Neural progenitor cell (in vitro differentiated cells): ENCODE results near the gene SMTNL2. TPM values are rescaled to one million over a fixed set of nuclear protein-coding genes. Genes with fewer than 3 reads are reported as not detected.

Experiments
- DNase-seq: peaks from one replicate; pipeline ENCODE4 v3.0.0-alpha.2; 2016; ENCODE audit warnings: low spot score
- H2AFZ ChIP-seq: fragments of 200-600 bp; sonication (generic); replicated peaks from 2 replicates; pipeline ENCODE4 v1.6.1; 2016; ENCODE audit warnings: antibody characterized with exemption
- H3F3A ChIP-seq: fragments of 200-600 bp; sonication (generic); 2 replicates; pipeline ENCODE4 v1.6.1; 2016; ENCODE audit warnings: antibody characterized with exemption, low read depth
- H3K27ac ChIP-seq: fragments of 200-600 bp; sonication (generic); 2 replicates; pipeline ENCODE4 v1.5.1; 2016; ENCODE audit warnings: mild to moderate bottlenecking
- H3K27me3 ChIP-seq: fragments of 200-600 bp; sonication (generic); 2 replicates; pipeline ENCODE4 v1.6.1; 2016; ENCODE audit warnings: mild to moderate bottlenecking, moderate library complexity
- H3K36me3 ChIP-seq: fragments of 200-600 bp; sonication (generic); 2 replicates; pipeline ENCODE4 v1.5.1; 2016
- H3K4me1 ChIP-seq: fragments of 200-600 bp; sonication (generic); 2 replicates; pipeline ENCODE4 v1.6.1; 2016; ENCODE audit warnings: mixed run types
- H3K4me2 ChIP-seq: fragments of 200-600 bp; sonication (generic); 2 replicates; pipeline ENCODE4 v1.6.1; 2016
- H3K4me3 ChIP-seq: fragments of 200-600 bp; sonication (generic); 2 replicates; pipeline ENCODE4 v1.5.1; 2016
- H3K79me2 ChIP-seq: fragments of 200-600 bp; sonication (generic); 2 replicates; pipeline ENCODE4 v1.6.1; 2016; ENCODE audit warnings: low read depth
- H3K9ac ChIP-seq: fragments of 200-600 bp; sonication (generic); 2 replicates; pipeline ENCODE4 v1.6.1; 2016
- H3K9me3 ChIP-seq: fragments of 200-600 bp; sonication (generic); 2 replicates; pipeline ENCODE4 v1.5.1; 2016; ENCODE audit warnings: low read depth
- H4K20me1 ChIP-seq: fragments of 200-600 bp; sonication (generic); 2 replicates; pipeline ENCODE4 v1.6.1; 2016; ENCODE audit warnings: low read depth
- H3K27ac Mint-ChIP-seq: 3 replicates; pipeline ENCODE4 v1.8.0; 2021; ENCODE audit warnings: mixed read lengths
- H3K27me3 Mint-ChIP-seq: 2 replicates; pipeline ENCODE4 v1.8.0; 2022; ENCODE audit warnings: low read depth, mild to moderate bottlenecking, inconsistent platforms, moderate library complexity, mixed read lengths; ENCODE audit not compliant: insufficient read depth
- H3K36me3 Mint-ChIP-seq: 3 replicates; pipeline ENCODE4 v1.8.0; 2021; ENCODE audit warnings: mixed read lengths
- H3K4me1 Mint-ChIP-seq: 3 replicates; pipeline ENCODE4 v1.8.0; 2021; ENCODE audit warnings: mixed read lengths
- H3K4me3 Mint-ChIP-seq: 3 replicates; pipeline ENCODE4 v1.8.0; 2021; ENCODE audit warnings: mild to moderate bottlenecking, moderate library complexity, mixed read lengths
- H3K9me3 Mint-ChIP-seq: 3 replicates; pipeline ENCODE4 v1.8.0; 2020; ENCODE audit warnings: mixed read lengths
- CTCF ChIP-seq: fragments of 200-600 bp; sonication (generic); IDR thresholded peaks from 2 replicates; pipeline ENCODE4 v1.5.1; 2017; ENCODE audit warnings: antibody characterized with exemption, mild to moderate bottlenecking
- EZH2 ChIP-seq: fragments of 200-600 bp; sonication (generic); IDR thresholded peaks from 2 replicates; pipeline ENCODE4 v1.6.1; 2017; ENCODE audit warnings: antibody characterized with exemption, mild to moderate bottlenecking, moderate library complexity
- EZH2phosphoT487 ChIP-seq: fragments of 200-600 bp; sonication (generic); IDR thresholded peaks from 2 replicates; pipeline ENCODE4 v1.6.1; 2017; ENCODE audit warnings: antibody characterized with exemption
- total RNA-seq: library from RNA; depleted of rRNA; stranded (reverse); fragments of >200 nt; gene quantifications from 2 replicates; pipeline ENCODE4 v1.2.3, GENCODE V29; 2015; ENCODE audit warnings: low replicate concordance

The SMTNL2 gene
- total RNA-seq, 1 donor from 2014 or later = 3.0 TPM

DNA sequence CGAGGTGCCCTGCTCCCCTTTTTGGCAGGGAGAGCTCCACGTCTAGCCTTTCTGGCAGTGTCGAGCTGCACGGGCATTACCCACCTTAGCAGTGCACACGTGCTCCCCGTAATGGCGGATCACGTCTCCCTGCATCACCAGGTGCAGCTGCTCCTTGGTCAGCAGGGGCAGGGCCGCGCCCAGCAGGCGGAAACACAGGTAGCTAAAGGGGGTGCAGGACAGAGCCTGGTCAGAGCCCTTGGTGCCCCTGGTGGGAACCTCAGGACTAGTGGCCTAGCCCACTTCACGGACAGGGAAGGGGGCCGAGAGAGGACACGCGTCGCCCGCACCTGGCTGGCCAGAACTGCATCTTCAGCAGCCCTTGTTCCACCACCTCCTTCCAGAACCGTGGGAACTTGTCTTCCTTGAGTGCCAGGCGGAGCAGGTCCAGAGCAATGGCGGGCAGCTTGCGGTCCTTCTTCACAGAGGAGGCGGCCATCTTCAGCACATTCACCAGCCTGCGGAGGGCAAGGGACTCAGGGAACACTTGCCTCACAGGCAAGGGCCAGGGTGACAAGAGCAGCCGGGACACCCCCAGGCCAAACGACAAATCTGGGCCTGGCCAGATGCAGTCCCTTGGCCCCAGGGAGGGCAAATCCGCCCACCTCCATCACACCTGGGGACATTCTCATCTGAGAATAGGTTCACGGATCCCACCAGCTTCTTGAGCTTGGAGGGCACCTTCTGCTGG is 32.4 kb upstream of the SMTNL2 start:
- Mint-ChIP-seq H3K4me3 (no peak overlapping the region), H3K27ac (no peak overlapping the region), H3K27me3 (peaks cover 10% of the 10 kb centered on the region), H3K36me3 (peaks cover 6% of the 10 kb centered on the region), H3K4me1 (peaks cover 23% of the 10 kb centered on the region), H3K9me3 (no peaks in the 10 kb centered on the region)
- Histone ChIP-seq H3K4me1 (peaks cover 20% of the 10 kb centered on the region), H3F3A (peaks cover 11% of the 10 kb centered on the region), H3K9ac (no peak overlapping the region), H4K20me1 (peaks cover 4% of the 10 kb centered on the region), H3K9me3 (no peaks in the 10 kb centered on the region), H3K4me2 (no peak overlapping the region), H3K79me2 (peaks cover 18% of the 10 kb centered on the region), H3K27ac (no peak overlapping the region), H3K27me3 (no peaks in the 10 kb centered on the region), H2AFZ (no peak overlapping the region), H3K4me3 (no peak overlapping the region), H3K36me3 (no peaks in the 10 kb centered on the region)
- no peak for DNase-seq
- TF ChIP-seq CTCF (no peak), EZH2 (no peak), EZH2phosphoT487 (no peak)

DNA sequence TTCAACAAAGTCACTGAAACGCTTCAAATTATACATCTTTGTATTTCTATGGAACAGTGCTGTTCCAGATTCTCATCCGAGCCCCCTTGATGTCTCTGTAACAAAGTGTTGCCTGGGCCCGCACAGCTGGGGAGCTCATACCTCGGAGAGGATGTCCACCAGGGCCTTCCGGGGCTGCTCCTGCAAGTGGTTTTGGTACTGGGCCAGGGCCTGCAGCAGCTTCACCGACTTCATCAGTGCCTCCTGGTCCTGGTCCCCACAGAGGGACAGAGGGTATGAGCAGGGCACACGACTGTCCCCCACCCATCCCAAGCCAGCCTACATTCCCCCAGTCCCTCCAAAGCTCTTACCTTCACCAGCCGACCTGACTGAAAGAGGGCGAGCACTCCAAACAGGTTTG is 30.7 kb upstream of the SMTNL2 start:
- Mint-ChIP-seq H3K4me1 (peaks cover 31% of the 10 kb centered on the region), H3K27ac (no peak overlapping the region), H3K4me3 (peak overlapping the region; percentile 76), H3K36me3 (peaks cover 6% of the 10 kb centered on the region), H3K9me3 (no peaks in the 10 kb centered on the region), H3K27me3 (peaks cover 12% of the 10 kb centered on the region)
- H3K9ac ChIP-seq = no peak overlapping the region
- peak overlapping the region; percentile 97 for H3K4me2 ChIP-seq
- peaks cover 11% of the 10 kb centered on the region for H3F3A ChIP-seq
- no peaks in the 10 kb centered on the region for H3K36me3 ChIP-seq
- H3K27ac ChIP-seq = no peak overlapping the region
- no peak overlapping the region for H3K4me3 ChIP-seq
- no peak for TF ChIP-seq EZH2phosphoT487
- no peak for TF ChIP-seq EZH2
- TF ChIP-seq CTCF = no peak
- peaks cover 4% of the 10 kb centered on the region for H4K20me1 ChIP-seq
- H3K9me3 ChIP-seq = no peaks in the 10 kb centered on the region
- peaks cover 18% of the 10 kb centered on the region for H3K79me2 ChIP-seq
- H3K27me3 ChIP-seq = no peaks in the 10 kb centered on the region
- no peak for DNase-seq
- peaks cover 20% of the 10 kb centered on the region for H3K4me1 ChIP-seq
- H2AFZ ChIP-seq = no peak overlapping the region

DNA sequence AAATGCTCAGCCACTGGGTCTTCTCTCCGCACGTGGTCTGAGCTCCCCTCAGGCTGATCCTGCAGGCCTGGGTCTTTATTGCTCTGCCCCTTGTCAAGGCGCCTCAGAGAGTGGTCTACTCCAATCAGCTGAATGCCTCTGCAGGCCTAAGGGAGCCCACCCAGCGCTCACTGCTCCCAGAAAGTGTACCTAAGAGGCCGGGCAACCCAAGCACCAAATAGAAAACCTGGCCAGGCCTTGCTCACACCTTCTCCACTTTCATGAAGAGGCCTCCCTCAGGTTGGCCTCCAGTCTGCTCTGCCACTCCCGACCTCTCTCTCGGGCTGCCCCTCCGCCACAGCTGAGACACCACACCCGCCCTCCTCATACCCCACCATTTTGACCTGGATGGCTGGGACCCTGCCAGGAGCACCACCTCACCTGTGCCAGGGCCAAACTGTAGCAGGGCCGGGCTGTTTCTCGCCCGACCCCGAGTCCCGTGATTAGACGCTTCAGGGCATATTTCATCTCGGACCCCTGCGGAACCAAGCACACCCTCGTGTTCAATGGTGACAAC is 29.8 kb upstream of the SMTNL2 start:
- Mint-ChIP-seq H3K4me3 (peak overlapping the region; percentile 89), H3K36me3 (peaks cover 6% of the 10 kb centered on the region), H3K27me3 (peaks cover 11% of the 10 kb centered on the region), H3K27ac (no peak overlapping the region), H3K4me1 (peaks cover 31% of the 10 kb centered on the region), H3K9me3 (no peaks in the 10 kb centered on the region)
- Histone ChIP-seq H3F3A (peaks cover 11% of the 10 kb centered on the region), H3K79me2 (peaks cover 18% of the 10 kb centered on the region), H3K9ac (peak overlapping the region; percentile 61), H3K27ac (no peak overlapping the region), H3K4me1 (peaks cover 20% of the 10 kb centered on the region), H3K9me3 (no peaks in the 10 kb centered on the region), H3K36me3 (no peaks in the 10 kb centered on the region), H3K4me2 (peak overlapping the region; percentile 97), H4K20me1 (peaks cover 4% of the 10 kb centered on the region), H3K4me3 (peak overlapping the region; percentile 68), H3K27me3 (no peaks in the 10 kb centered on the region), H2AFZ (no peak overlapping the region)
- no peak for DNase-seq
- TF ChIP-seq EZH2 = no peak
- TF ChIP-seq CTCF = no peak
- TF ChIP-seq EZH2phosphoT487 = no peak
